IPS-NIHi11 (cell line): ENCODE data around the gene TGFB1.

Source experiments
- DNase-seq: peaks from one replicate; pipeline ENCODE4 v3.0.0; 2012; ENCODE audit warnings: mixed read lengths, low spot score

TGFB1 gene

GRCh38 chr19:41321204-41321599 lies 32.5 kb downstream of the TGFB1 start:
- DNase-seq, result no peak

GRCh38 chr19:41320568-41320967 lies 33.2 kb downstream of the TGFB1 start:
- no peak for DNase-seq

- no peak for DNase-seq
These were observed 33.6 kb downstream of the TGFB1 start for GRCh38 chr19:41320185-41320518.

GRCh38 chr19:41319500-41320184 lies 34.1 kb downstream of the TGFB1 start:
- DNase-seq, result no peak

GRCh38 chr19:41318696-41319499 lies 34.8 kb downstream of the TGFB1 start:
- DNase-seq, result no peak

- DNase-seq, result no peak
These were observed 37.3 kb downstream of the TGFB1 start for GRCh38 chr19:41316306-41316920.

GRCh38 chr19:41311613-41312012 lies 42.1 kb downstream of the TGFB1 start:
- DNase-seq, result no peak

- no peak for DNase-seq
These were observed 42.6 kb downstream of the TGFB1 start for GRCh38 chr19:41311072-41311471.

- peak; percentile 93 for DNase-seq
These were observed 43.5 kb downstream of the TGFB1 start, which contains the start of gene CCDC97 for GRCh38 chr19:41310033-41310831. CCDC97 (plus strand) TSS chr19:41310172; CDS start chr19:41310311, 139 bp downstream.

- DNase-seq, result no peak
These were observed 44.3 kb downstream of the TGFB1 start for GRCh38 chr19:41309180-41310032.

GRCh38 chr19:41308450-41309179 lies 45.1 kb downstream of the TGFB1 start:
- DNase-seq, result peak; percentile 85

GRCh38 chr19:41307954-41308449 lies 45.7 kb downstream of the TGFB1 start:
- DNase-seq, result no peak

- no peak for DNase-seq
These were observed 46.4 kb downstream of the TGFB1 start for GRCh38 chr19:41307090-41307875.

- DNase-seq, result no peak
These were observed 47.6 kb downstream of the TGFB1 start for GRCh38 chr19:41305927-41306793.

- DNase-seq, result no peak
These were observed 48.8 kb downstream of the TGFB1 start for GRCh38 chr19:41304706-41305483.

GRCh38 chr19:41303954-41304353 lies 49.8 kb downstream of the TGFB1 start:
- no peak for DNase-seq

- DNase-seq, result no peak
These were observed 50.9 kb downstream of the TGFB1 start for GRCh38 chr19:41302624-41303351.
